Natural killer cell treated with Interleukin-12 subunit alpha and Interleukin-12 subunit beta and Interleukin-15 and Interleukin-18, amount 100 ng/mL, for 72 hours (primary cell): ENCODE measurements around the gene KLHDC9. TPM values are rescaled to one million over a fixed set of nuclear protein-coding genes. Genes with fewer than 3 reads are reported as not detected.
A peak's percentile ranks its signal among the peaks of the same experiment; 100 is the strongest.

Source experiments
- ATAC-seq, 2 donors: fragments of 150-1000 bp; cut with Tn5 transposase in 1 of 2; sonication (Bioruptor Pico), chemical (Tn5 transposase) in 1 of 2; 2 replicates each; pipeline ENCODE4 v1.10.0; 2021
- DNase-seq: peaks from one replicate; pipeline ENCODE4 v3.0.0; 2022; ENCODE audit warnings: low spot score
- H3K27ac Mint-ChIP-seq, 2 donors: 1 replicate in 1 of 2; 2 replicates in 1 of 2; pipeline ENCODE4 v1.8.0; 2022; ENCODE audit warnings: mixed read lengths in 2 of 2, mild to moderate bottlenecking in 1 of 2, moderate library complexity in 1 of 2
- H3K27me3 Mint-ChIP-seq, 2 donors: 1 replicate in 1 of 2; 2 replicates in 1 of 2; pipeline ENCODE4 v1.8.0; 2022; ENCODE audit warnings: mixed read lengths in 2 of 2
- H3K36me3 Mint-ChIP-seq: one replicate; pipeline ENCODE4 v1.8.0; 2022; ENCODE audit warnings: mixed read lengths
- H3K4me1 Mint-ChIP-seq, 2 donors: 1 replicate in 1 of 2; 2 replicates in 1 of 2; pipeline ENCODE4 v1.8.0; 2022; ENCODE audit warnings: low read depth in 2 of 2, mixed read lengths in 2 of 2, mild to moderate bottlenecking in 1 of 2
- H3K4me3 Mint-ChIP-seq: one replicate; pipeline ENCODE4 v1.8.0; 2022; ENCODE audit warnings: mixed read lengths
- H3K9me3 Mint-ChIP-seq: 2 replicates; pipeline ENCODE4 v1.8.0; 2022; ENCODE audit warnings: mixed read lengths
- total RNA-seq, 2 donors: library from RNA; stranded (reverse); gene quantifications; one replicate each; pipeline ENCODE4 v1.2.3, GENCODE V29; 2022

The KLHDC9 gene
- total RNA-seq, 2 donors from 2014 or later, result 0.64 TPM; not detected in 1

GRCh38 chr1:161117759-161118581 lies 19.8 kb downstream of the KLHDC9 start, which contains the start of the genes NIT1 and PFDN2:
Gene NIT1 (plus strand): TSS chr1:161118105. CDS start chr1:161118177, 72 bp downstream.
Gene PFDN2 (minus strand): TSS chr1:161118037. CDS start chr1:161118026, 11 bp downstream.
- Mint-ChIP-seq H3K36me3 (peaks cover 26% of the 10 kb centered on the region), H3K27ac (peak within 1 kb of the TSS; percentile 89 to 90), H3K9me3 (no peaks in the 10 kb centered on the region), H3K4me3 (peak within 1 kb of the TSS; percentile 97), H3K4me1 (peaks cover 53 to 56% of the 10 kb centered on the region in 2 donors), H3K27me3 (no peaks in the 10 kb centered on the region)
- ATAC-seq, result peak; percentile 91 to 94
- DNase-seq, result peak; percentile 90

DNA sequence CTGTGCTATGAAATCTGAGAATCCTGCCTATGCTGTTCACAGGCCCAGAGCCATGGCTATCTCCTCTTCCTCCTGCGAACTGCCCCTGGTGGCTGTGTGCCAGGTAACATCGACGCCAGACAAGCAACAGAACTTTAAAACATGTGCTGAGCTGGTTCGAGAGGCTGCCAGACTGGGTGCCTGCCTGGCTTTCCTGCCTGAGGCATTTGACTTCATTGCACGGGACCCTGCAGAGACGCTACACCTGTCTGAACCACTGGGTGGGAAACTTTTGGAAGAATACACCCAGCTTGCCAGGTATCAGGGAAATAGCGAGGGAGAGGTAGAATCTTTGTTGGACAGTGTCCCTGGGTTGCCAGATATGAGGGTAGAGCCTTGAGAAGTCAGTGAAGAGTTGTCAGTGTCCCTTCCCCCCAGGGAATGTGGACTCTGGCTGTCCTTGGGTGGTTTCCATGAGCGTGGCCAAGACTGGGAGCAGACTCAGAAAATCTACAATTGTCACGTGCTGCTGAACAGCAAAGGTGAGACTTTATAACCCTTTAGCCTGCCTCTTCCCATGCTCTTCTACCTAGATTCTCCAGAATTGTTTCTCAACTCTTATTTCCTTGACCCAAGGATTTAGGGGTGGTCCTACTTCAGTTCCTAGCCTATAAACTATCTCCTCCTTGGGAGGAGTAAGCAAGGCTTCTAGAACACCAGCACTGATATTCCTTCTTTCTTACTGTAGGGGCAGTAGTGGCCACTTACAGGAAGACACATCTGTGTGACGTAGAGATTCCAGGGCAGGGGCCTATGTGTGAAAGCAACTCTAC lies 21.1 kb downstream of the KLHDC9 start:
- peak overlapping the region; percentile 97 for H3K4me3 Mint-ChIP-seq
- DNase-seq, result peak; percentile 72
- H3K27me3 Mint-ChIP-seq, result no peaks in the 10 kb centered on the region
- peak overlapping the region; percentile 89 to 90 for H3K27ac Mint-ChIP-seq
- H3K9me3 Mint-ChIP-seq, result no peaks in the 10 kb centered on the region
- H3K36me3 Mint-ChIP-seq, result peaks cover 30% of the 10 kb centered on the region
- peaks cover 43 to 44% of the 10 kb centered on the region in 2 donors for H3K4me1 Mint-ChIP-seq
- peak; percentile 50 to 66 for ATAC-seq

DNA sequence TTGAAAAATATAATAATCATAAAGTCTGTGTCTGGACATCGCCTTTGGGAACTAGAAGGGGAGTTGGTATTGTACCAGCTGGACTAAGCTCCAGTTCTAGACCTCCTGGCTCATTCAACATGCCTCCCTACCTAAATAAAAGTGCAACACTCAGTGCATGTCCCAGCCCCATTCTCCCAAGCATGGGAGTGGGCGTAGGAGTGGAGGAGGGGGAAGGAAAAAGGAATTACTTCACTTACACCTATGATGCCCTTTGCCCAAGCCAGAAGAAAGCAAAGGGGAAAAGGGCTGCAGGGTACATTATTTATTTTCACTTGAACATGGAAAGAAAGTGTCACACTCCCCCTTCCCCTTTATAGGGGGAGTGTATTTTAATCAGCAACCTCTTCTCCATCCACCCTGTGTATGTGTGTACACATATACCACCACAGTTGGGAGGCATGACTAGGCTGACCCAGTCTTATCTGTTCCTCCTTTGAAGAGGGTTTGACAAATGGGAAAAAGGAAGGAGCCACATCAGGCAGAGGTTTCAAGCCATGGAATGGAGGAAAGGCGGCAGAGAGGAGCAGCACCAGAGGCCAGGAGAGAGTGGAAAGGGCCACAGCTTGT lies 23.0 kb downstream of the KLHDC9 start:
- no peak for DNase-seq
- peaks cover 36% of the 10 kb centered on the region for H3K36me3 Mint-ChIP-seq
- H3K4me1 Mint-ChIP-seq, result peaks cover 35 to 40% of the 10 kb centered on the region in 2 donors
- H3K9me3 Mint-ChIP-seq, result no peaks in the 10 kb centered on the region
- ATAC-seq, result no peak
- peak overlapping the region; percentile 10 to 35 for H3K27ac Mint-ChIP-seq
- no peaks in the 10 kb centered on the region for H3K27me3 Mint-ChIP-seq
- H3K4me3 Mint-ChIP-seq, result no peak overlapping the region

DNA sequence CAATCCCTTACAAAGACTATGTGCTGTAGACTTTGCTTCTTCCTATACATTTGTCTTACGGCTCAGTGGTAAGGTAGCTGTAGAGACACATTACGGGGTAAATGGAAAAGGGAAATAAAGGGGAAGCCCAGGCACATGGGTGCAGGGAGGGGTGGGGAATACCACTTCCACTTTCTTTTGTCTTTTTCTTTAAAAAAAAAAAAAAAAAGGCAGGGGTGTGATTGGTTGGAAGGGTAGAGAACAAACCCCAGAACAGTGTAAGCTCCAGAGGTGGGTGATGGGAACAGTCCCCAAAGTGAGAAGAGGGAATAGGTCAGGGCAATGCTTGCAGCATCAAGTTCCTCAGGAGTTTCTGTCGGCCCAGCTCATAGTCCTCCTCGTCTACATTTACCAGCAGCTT lies 23.7 kb downstream of the KLHDC9 start:
- DNase-seq, result no peak
- Mint-ChIP-seq H3K4me3 (no peak overlapping the region), H3K9me3 (no peaks in the 10 kb centered on the region), H3K27ac (peak overlapping the region; percentile 10 to 35), H3K36me3 (peaks cover 43% of the 10 kb centered on the region), H3K4me1 (peaks cover 34 to 40% of the 10 kb centered on the region in 2 donors), H3K27me3 (no peaks in the 10 kb centered on the region)
- no peak for ATAC-seq

DNA sequence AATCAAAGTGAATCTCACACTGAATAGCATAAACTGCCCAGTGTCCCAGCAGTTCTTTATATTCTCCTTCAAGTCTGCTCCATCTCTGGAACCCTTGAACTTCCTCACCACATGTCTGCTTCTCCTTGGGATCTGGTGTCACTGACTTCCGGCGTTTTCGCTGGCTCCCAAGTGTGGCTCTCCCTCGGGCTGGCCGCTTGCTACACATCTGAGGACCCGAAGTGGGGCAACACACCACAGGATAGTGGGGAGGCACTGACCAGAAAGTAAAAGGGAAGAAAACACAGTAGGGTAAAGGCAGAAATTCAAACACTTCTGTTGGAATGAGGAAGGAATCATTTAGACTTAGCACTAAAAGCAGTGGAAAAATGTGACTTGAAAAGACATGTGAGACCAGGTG lies 24.8 kb downstream of the KLHDC9 start:
- DNase-seq, result no peak
- peaks cover 41 to 45% of the 10 kb centered on the region in 2 donors for H3K4me1 Mint-ChIP-seq
- H3K9me3 Mint-ChIP-seq, result no peaks in the 10 kb centered on the region
- ATAC-seq, result no peak
- peaks cover 46% of the 10 kb centered on the region for H3K36me3 Mint-ChIP-seq
- no peak overlapping the region for H3K27ac Mint-ChIP-seq
- H3K27me3 Mint-ChIP-seq, result no peaks in the 10 kb centered on the region
- H3K4me3 Mint-ChIP-seq, result no peak overlapping the region

GRCh38 chr1:161127649-161128048 lies 29.5 kb downstream of the KLHDC9 start:
- ATAC-seq, result no peak
- Mint-ChIP-seq H3K9me3 (no peaks in the 10 kb centered on the region), H3K27ac (peak overlapping the region; percentile 12 to 42), H3K27me3 (no peaks in the 10 kb centered on the region), H3K4me1 (peaks cover 40 to 45% of the 10 kb centered on the region in 2 donors), H3K4me3 (no peak overlapping the region), H3K36me3 (peaks cover 27% of the 10 kb centered on the region)
- DNase-seq, result no peak

DNA sequence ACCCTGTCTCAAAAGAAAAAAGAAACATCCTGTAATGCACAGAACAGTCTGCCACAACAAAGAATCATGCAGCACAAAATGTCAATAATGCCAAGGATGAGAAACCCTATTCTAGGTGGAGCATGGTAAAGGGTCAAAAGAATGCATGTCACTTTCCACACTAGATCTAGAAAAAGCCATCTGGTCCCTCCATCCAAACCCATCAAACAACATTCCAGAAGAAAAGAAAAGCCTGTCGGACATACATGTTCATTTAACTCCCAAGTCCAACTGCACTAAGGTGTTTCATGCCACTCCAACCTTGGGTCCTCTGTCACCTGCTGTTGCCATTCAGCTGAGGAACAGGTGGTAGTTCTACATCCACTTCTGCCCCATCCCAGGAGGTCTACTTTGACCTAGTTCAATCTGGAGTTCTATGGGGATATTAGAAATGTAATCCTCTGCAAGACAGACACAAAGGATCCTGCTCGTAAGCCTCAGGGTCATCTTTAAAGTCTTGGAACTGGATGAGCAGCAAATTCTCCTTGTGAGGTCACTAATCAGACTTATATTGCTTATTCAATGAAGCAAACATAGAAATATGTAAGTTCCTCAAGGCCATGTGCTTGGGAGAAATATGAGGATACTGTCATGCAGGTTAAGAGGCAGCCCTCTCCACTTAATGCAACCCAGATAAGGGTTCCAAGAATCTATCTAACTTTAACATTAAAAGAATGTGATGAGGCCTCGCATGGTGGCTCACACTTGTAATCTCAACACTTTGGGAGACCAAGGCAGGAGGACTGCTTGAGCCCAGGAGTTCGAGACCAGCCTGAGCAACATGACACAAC lies 30.6 kb downstream of the KLHDC9 start:
- Mint-ChIP-seq H3K9me3 (no peaks in the 10 kb centered on the region), H3K27me3 (no peaks in the 10 kb centered on the region), H3K27ac (no peak overlapping the region), H3K4me1 (peaks cover 40 to 45% of the 10 kb centered on the region in 2 donors), H3K36me3 (peaks cover 26% of the 10 kb centered on the region), H3K4me3 (no peak overlapping the region)
- ATAC-seq, result no peak
- no peak for DNase-seq

DNA sequence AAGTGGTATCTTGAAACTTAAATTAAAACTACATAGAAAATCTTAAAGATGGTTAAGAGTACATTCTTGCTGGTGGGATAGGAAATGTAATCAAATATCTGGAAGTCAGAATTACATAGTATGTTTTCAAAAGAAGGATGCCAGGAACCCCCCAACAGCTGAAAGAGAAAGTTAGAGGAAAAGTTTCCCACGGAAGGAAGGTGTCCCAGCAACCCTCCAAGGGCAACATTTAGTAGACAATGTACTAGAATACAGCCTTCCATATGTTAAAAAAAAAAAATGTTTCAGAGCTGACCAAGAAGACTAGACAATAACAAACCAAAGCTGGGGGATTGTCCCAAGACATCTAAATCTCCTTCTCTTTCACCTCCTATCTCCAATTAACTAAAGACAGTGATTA lies 32.1 kb downstream of the KLHDC9 start:
- no peak for DNase-seq
- H3K27ac Mint-ChIP-seq, result no peak overlapping the region
- H3K27me3 Mint-ChIP-seq, result no peaks in the 10 kb centered on the region
- H3K4me3 Mint-ChIP-seq, result no peak overlapping the region
- peaks cover 21% of the 10 kb centered on the region for H3K36me3 Mint-ChIP-seq
- no peak for ATAC-seq
- peaks cover 41 to 50% of the 10 kb centered on the region in 2 donors for H3K4me1 Mint-ChIP-seq
- H3K9me3 Mint-ChIP-seq, result no peaks in the 10 kb centered on the region

DNA sequence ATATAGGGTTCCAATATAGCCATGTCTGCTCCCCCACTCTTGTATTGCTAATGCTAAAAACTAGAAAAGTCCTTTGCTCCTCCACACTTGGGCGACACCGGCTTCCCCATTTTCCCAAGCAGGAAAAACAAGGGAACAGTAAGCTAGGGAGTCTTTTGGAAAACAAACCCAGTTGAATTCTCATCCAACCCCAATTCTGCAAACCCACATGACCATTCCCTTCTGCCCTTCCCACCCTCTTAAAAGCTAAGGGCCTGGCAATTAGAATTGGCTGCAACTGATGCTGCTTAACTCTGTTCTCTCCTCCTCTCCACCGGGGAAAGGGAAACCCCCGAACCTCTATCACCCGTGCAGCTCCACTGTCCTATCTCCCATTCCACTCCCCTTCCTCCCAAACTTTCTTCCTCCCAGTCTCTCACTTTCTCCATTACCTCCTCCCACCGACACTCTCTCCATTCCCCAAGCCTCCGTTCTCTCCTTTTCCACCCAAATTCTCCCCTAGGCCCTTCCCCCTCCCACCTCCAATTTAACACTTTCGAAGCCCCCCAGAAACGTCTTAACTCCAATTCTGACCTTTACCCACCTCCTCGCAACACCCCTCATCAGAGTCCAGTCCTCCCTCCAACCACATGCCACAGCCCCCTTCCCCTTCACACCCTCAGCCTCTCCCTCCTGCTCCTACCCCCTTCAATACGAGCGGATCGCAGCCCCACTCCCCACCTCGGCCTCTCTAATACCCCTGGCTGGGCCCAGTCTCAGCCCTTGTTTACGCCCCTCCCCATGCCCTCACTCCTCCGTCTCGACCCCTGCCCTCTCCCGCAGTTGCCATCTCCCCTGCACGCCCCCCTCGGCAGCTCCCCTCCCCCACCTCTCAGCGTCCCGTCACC lies 33.6 kb downstream of the KLHDC9 start:
- Mint-ChIP-seq H3K4me1 (peaks cover 33 to 41% of the 10 kb centered on the region in 2 donors), H3K9me3 (no peaks in the 10 kb centered on the region), H3K36me3 (peaks cover 7% of the 10 kb centered on the region), H3K4me3 (no peak overlapping the region), H3K27ac (no peak overlapping the region), H3K27me3 (no peaks in the 10 kb centered on the region)
- DNase-seq (no peak), ATAC-seq (no peak)

- H3K36me3 Mint-ChIP-seq, result no peaks in the 10 kb centered on the region
- ATAC-seq, result peak; percentile 96 to 97
- peaks cover 27 to 33% of the 10 kb centered on the region in 2 donors for H3K4me1 Mint-ChIP-seq
- no peaks in the 10 kb centered on the region for H3K9me3 Mint-ChIP-seq
- no peak within 1 kb of the TSS for H3K27ac Mint-ChIP-seq
- peak; percentile 93 for DNase-seq
- no peaks in the 10 kb centered on the region for H3K27me3 Mint-ChIP-seq
- H3K4me3 Mint-ChIP-seq, result no peak within 1 kb of the TSS
Measured at GRCh38 chr1:161132410-161133219, 34.5 kb downstream of the KLHDC9 start, which contains the start of gene DEDD. Gene DEDD (minus strand): TSS chr1:161132667. CDS start chr1:161124462, 8,205 bp downstream.

GRCh38 chr1:161133220-161133740 lies 35.1 kb downstream of the KLHDC9 start:
- Mint-ChIP-seq H3K4me3 (no peak overlapping the region), H3K9me3 (no peaks in the 10 kb centered on the region), H3K4me1 (peaks cover 22 to 28% of the 10 kb centered on the region in 2 donors), H3K27ac (no peak overlapping the region), H3K27me3 (no peaks in the 10 kb centered on the region), H3K36me3 (no peaks in the 10 kb centered on the region)
- peak in 1 of 2 donors; percentile 2 for ATAC-seq
- DNase-seq, result no peak
